GM18907 (cell line): Measurements from ENCODE around the gene TMEM37.
A peak's percentile ranks its signal among the peaks of the same experiment; 100 is the strongest.

Experiments
- ATAC-seq: cut with Tn5 transposase; IDR thresholded peaks from one replicate; pipeline ENCODE4 v1.9.1; 2021; ENCODE audit warnings: mild to moderate bottlenecking, moderate library complexity; ENCODE audit not compliant: unreplicated experiment

TMEM37 gene

GRCh38 chr2:119476301-119477112, 44.9 kb downstream of the TMEM37 start:
- ATAC-seq, result peak; percentile 89

GRCh38 chr2:119477113-119477505, 45.5 kb downstream of the TMEM37 start:
- ATAC-seq, result no peak

- ATAC-seq, result no peak
Observed at GRCh38 chr2:119478188-119478977, 46.7 kb downstream of the TMEM37 start.

- ATAC-seq, result no peak
Observed at GRCh38 chr2:119478978-119479295, 47.3 kb downstream of the TMEM37 start.

GRCh38 chr2:119480184-119480583, 48.5 kb downstream of the TMEM37 start:
- ATAC-seq, result no peak

GRCh38 chr2:119480718-119481142, 49.1 kb downstream of the TMEM37 start:
- ATAC-seq, result no peak

GRCh38 chr2:119481501-119482455, 50.1 kb downstream of the TMEM37 start:
- ATAC-seq, result no peak

GRCh38 chr2:119482481-119483394, 51.1 kb downstream of the TMEM37 start:
- peak; percentile 28 for ATAC-seq

- ATAC-seq, result no peak
Observed at GRCh38 chr2:119483395-119483753, 51.7 kb downstream of the TMEM37 start.

- ATAC-seq, result no peak
Observed at GRCh38 chr2:119483896-119484718, 52.5 kb downstream of the TMEM37 start.

- ATAC-seq, result no peak
Observed at GRCh38 chr2:119484834-119485233, 53.2 kb downstream of the TMEM37 start.

GRCh38 chr2:119485336-119486110, 53.9 kb downstream of the TMEM37 start:
- no peak for ATAC-seq

- no peak for ATAC-seq
Observed at GRCh38 chr2:119486196-119486827, 54.7 kb downstream of the TMEM37 start.

GRCh38 chr2:119486886-119487285, 55.2 kb downstream of the TMEM37 start:
- ATAC-seq, result no peak

GRCh38 chr2:119487434-119488244, 56.0 kb downstream of the TMEM37 start:
- peak; percentile 94 for ATAC-seq
